Activated CD8-positive, alpha-beta memory T cell treated with anti-CD3 and anti-CD28 coated beads, Interleukin-2, amount 50 U/mL, for 4 hours (primary cell): ENCODE results near the gene MEIS1.

Experiments
- DNase-seq: peaks from one replicate; pipeline ENCODE4 v3.0.0-alpha.2; 2020

The MEIS1 gene

DNA sequence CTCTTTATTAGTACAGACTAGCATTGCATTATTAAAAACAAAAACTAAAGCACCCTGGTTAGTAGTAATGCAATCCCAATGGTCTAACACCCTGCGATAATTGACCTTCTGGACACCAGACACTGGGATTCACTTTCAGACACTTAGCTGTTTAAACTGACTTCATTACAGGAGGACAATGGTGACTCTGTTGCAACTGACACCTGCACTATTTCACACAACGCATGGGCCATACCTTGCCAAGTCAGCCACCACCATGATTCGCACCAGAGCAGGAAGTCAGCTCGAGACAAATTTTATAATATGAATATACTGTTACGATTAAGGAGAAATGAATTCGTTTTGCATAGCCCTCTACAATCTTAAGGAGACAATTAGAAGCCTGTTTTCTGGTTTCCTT, 150.7 kb downstream of the MEIS1 start:
- no peak for DNase-seq

DNA sequence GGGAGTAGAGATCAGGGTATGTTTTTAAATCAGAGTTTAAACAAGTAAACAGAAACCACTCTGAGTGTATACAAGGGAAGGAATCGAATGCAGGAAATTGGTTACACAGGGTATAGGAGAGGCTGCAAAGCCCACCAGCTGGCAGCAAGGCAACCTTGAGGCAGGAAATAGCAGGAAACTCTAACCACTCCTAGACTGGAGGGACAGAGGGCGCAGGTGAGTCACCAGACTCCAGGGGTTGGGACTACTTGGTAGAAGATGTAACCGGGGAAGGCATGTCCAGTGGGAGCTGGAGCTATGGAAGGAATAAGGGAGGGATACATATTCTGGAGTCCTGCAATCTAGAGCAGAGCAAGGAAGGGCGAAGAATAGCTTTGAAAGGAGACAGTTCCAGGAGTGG, 152.3 kb downstream of the MEIS1 start:
- no peak for DNase-seq

DNA sequence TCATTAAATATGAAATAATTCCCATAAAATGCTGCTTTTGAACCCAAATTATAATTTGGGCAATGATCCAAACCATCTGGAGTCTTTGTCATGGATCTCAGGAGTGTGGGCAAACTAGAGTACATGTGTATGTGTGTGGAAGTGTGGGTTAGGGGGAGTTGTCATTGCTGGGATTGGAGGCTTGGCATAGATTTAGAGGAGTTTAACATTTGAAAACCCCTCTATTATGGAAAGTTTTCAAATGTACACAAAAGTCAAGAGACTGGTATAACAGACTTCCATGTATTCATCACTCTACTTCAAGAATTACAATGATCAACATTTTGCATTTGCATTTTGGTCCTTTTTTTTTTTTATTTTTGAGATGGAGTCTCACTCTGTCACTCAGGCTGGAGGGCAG, 159.1 kb downstream of the MEIS1 start:
- DNase-seq, result no peak

DNA sequence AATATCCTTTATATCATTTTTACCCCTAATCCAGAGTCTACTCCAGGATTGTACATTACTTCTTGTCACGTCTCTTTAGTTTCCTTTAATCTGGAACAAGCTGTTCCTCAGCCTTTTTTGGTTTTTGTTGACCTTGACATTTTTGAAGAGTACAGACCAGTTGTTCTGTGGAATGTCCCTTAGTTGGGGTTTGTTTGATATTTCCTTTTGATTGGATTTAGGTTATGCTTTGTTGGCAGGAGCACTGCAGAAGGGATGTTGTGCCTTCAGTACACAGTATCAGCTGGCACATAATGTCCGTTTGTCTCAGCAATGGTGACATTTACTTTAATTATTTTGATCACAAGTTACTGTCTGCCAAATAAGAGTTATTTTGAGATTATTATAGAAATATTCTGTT, 160.6 kb downstream of the MEIS1 start:
- DNase-seq, result no peak

DNA sequence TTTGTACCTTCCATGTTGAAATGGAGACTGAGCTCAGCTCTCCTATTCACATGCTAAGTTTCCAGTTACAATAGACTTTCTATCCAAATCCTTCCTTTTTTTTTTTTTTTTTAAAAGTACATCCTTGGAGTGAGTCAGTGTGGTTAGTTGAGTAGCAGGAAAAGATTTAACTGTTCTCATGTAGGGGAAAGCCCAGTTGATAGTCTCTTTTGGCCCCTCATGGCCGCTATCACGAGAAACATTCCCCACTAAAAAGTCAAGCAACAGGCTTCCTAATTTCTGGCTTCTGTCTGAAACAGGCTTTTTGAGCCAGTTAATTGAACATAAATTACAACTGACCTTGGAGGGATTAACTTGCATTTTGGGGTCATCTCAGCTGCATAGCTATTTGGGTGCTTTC, 161.3 kb downstream of the MEIS1 start:
- DNase-seq, result no peak

DNA sequence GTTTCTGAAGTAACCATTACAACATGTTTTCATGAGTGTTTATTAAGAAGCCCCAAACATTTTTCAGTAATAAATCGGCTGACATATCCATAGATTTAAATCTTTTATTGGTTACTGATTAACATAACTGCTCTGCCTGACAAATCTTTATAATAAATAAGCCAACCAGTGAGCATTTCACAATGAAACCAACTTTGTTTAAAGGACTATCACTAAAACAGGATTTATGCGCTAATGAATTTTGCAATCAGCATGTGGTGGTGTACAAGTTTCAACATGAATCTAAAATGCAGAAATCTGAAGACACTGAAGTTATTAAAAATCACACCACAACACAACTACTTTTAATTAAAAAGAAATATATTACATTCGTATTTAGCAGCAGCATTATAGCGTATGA, 166.7 kb downstream of the MEIS1 start:
- no peak for DNase-seq

DNA sequence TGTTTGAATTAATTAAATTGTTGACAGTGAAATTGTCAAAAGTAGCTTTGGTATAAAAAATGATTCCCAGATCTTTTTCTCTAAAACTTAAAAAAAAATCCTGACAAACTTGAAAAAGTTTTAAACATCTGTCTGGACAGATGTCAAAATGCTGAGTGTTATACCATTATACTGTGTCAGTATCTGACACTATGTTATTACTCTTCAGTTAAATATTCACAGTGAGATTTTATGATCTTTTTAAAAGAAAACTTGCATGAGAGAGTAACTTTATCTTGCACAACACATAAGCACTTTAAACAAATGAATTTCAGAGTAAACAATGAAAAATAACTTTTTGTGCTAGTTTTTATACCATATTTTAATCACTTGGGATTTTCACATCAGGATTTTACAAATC, 167.4 kb downstream of the MEIS1 start:
- no peak for DNase-seq

DNA sequence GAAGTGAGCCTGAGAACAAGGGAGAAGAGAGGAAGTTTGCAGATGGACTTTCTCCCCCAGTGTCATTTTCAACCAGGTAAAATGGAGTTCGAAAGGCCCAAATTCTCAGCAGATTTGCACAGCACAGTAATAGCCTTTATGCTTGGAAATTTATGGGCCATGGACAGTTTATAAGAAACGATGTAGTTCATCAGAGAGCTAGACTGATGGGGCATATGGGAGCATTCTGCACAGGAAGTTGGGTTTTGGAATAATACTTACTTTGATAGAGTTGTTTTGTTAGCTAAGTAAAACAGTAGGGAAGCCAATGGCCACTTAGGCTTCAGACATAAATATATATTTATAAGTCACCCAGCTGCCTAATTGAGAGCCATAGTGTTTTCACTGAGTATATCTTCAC, 169.4 kb downstream of the MEIS1 start:
- no peak for DNase-seq

DNA sequence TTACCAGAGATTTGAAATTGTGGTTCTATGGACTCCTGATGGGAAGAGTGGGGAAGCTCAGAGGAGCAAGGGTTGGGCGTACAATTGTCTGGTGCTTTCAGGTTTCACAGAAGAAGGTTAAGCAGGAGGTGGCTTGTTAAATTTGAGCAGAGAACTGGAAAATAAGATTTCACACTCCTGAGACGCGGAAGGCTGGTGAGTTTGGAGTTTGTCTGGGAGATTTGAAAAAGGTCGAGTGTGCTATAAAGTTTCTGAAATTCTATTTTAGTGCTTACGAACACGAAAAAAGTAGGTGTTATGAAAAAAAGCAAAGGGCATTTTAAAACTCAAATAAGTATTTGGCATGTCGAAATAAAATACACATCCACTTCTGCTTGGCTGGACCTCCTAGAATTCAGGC, 170.1 kb downstream of the MEIS1 start:
- no peak for DNase-seq

DNA sequence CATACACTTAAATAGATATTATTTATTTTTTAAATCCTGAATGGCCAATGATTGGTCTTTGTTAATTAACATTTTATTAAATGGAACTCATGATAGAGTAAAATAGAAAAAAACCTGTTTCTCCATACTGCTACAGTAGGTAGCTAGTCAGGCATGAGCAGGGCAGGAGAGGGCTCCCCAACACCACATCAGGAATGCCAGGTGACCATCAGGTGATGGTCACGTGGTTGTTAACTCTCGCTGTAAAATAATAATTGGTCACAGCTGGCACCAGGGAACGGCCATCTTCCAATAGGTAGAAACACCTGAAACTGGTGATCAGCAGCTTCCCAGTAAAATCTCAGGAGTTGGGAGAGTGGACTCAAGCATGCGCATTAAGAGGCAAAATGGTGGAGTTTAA, 172.2 kb downstream of the MEIS1 start:
- no peak for DNase-seq
